Fibroblast of villous mesenchyme (primary cell): ENCODE measurements around the gene PDE2A. TPM values are rescaled to one million over a fixed set of nuclear protein-coding genes. Genes with fewer than 3 reads are reported as not detected.

Experiments
- DNase-seq: peaks from one replicate; pipeline ENCODE4 v3.0.0-alpha.2; 2010; ENCODE audit warnings: low read depth
- H3K4me3 ChIP-seq: 2 replicates; pipeline ENCODE4 v1.5.1; 2011; ENCODE audit warnings: low read depth, mild to moderate bottlenecking, low read length
- CTCF ChIP-seq: IDR thresholded peaks from 2 replicates; pipeline ENCODE4 v1.5.1; 2012; ENCODE audit warnings: low read depth, mild to moderate bottlenecking, low read length; ENCODE audit not compliant: insufficient read depth
- total RNA-seq: library from RNA; depleted of rRNA; stranded (reverse); fragments of >200 nt; gene quantifications from 2 replicates; pipeline ENCODE4 v1.2.3, GENCODE V29; 2012

The PDE2A gene
- total RNA-seq, 1 donor: under 0.01 TPM

GRCh38 chr11:72578991-72579815, 95.0 kb downstream of the PDE2A start:
- DNase-seq: no peak
- TF ChIP-seq CTCF: no peak
- H3K4me3 ChIP-seq: no peak overlapping the region

GRCh38 chr11:72578566-72578965, 95.7 kb downstream of the PDE2A start:
- H3K4me3 ChIP-seq: no peak overlapping the region
- TF ChIP-seq CTCF: no peak
- DNase-seq: no peak

GRCh38 chr11:72578051-72578450, 96.2 kb downstream of the PDE2A start:
- H3K4me3 ChIP-seq: no peak overlapping the region
- no peak for TF ChIP-seq CTCF
- no peak for DNase-seq

- no peak for DNase-seq
- TF ChIP-seq CTCF: no peak
- H3K4me3 ChIP-seq: no peak overlapping the region
These were observed 96.9 kb downstream of the PDE2A start for GRCh38 chr11:72577271-72577721.

- DNase-seq: no peak
- no peak overlapping the region for H3K4me3 ChIP-seq
- TF ChIP-seq CTCF: no peak
These were observed 97.6 kb downstream of the PDE2A start for GRCh38 chr11:72576661-72577060.

GRCh38 chr11:72576243-72576595, 98.0 kb downstream of the PDE2A start:
- DNase-seq: no peak
- TF ChIP-seq CTCF: no peak
- no peak overlapping the region for H3K4me3 ChIP-seq
